ENCODE results near the gene EGLN1.

GRCh38 chr1:231386466-231386865 lies 35.6 kb downstream of the EGLN1 start:
- TF ChIP-seq CTCF (IDR thresholded peaks at IDR 0.05) (no peak), POLR2A (IDR thresholded peaks at IDR 0.05) (no peak)
